GM21737 (cell line): ENCODE measurements around the gene ZNF205.

Experiments used
- ATAC-seq: cut with Tn5 transposase; IDR thresholded peaks from one replicate; pipeline ENCODE4 v1.9.1; 2021; ENCODE audit warnings: mild to moderate bottlenecking, moderate library complexity; ENCODE audit not compliant: unreplicated experiment

Gene ZNF205

DNA sequence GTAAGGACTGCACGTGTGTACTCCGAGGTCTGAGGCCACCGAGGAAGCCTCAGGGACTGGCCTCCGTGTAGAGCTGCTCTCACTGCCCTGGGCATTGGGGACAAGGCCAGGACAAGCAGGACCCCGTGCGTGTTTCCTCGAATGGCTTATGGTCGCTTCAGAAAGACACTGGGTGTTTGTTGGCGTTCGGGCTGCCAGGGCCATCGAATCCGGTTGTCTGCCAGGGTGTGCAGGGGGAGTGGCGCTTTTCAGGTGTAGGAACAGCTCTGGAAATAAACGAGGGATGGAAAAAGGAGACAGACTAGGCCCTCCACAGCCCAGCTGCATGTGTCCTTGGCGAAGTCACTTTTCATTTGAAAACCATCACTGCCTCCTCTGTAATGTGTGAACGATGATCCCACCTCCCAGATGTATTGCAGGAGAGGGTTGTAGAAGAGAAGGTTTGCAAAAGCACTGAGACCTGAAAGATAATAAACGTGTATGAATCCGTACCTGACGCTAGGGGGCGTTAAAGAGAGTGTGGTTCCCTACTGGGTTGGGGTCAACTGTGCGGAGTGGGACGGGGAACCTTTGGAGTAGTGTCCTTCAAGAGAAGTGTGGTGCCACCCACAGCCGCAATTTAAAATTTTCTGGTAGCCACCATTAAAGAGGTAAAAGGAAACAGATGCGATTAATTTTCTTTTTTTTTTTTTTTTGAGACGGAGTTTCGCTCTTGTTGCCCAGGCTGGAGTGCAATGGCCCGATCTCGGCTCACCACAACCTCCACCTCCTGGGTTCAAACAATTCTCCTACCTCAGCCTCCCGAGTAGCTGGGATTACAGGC, 11.2 kb upstream of the ZNF205 start:
- ATAC-seq: no peak

DNA sequence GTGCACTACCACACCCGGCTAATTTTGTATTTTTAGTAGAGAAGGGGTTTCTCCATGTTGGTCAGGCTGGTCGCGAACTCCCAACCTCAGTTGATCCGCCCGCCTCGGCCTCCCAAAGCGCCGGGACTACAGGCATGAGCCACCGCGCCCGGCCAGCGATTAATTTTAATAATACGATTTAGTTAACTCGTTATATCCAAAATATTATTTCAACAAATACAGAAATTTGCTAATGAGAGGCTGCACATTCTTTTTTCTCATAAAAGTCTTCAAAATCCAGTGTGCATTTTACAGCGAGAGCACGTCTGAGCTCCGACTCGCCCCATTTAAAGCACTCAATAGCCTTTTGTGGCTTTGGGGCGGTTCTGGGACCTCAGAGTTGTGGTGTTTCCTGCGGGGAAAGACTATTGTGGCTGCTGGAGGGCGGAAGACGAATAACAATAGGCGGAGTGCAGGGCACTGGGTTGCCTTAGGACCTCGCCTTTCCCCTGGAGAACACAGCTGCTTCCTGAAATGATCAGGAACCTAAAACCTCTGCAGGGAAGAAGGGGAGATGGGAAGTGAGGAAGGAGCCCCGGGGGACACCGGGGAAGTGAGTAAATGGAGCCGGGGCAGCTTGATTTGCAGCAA, 10.4 kb upstream of the ZNF205 start:
- no peak for ATAC-seq

DNA sequence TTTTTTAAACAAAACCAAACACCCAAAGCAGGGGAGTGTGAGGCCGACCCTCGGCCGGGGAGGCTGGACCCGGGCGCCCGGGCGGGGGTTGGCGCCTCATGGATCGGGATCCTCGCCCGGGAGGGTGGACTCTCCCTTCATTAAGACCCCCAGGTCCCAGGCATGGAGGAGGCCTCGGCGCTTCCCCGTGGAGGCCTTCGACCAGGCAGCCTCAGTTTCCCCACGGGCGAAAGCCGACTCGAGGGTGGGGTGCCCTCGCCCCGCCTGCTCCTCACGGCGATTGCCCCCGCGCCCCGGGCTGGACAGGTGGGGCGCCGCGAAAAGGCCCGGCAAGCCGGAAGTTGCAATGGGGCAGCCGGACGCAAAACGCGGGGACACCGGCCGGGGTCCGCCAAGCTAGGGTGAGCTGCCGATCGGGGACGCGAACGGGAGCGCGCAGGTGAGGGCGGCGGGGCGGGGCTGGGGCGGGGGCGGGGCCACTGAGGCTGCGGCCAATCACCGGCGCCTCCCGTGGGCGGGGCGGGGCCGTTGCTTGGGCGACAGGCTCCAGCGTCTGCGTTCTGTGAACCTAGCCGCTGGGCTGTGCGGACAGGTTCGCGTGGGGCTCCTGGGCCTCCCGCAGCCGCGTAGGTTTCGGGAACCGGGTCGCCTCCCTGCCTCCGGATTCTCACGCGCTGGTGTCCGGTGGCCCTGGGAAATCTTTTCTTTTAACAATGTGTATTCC, 6.0 kb upstream of the ZNF205 start:
- peak; percentile 87 for ATAC-seq

DNA sequence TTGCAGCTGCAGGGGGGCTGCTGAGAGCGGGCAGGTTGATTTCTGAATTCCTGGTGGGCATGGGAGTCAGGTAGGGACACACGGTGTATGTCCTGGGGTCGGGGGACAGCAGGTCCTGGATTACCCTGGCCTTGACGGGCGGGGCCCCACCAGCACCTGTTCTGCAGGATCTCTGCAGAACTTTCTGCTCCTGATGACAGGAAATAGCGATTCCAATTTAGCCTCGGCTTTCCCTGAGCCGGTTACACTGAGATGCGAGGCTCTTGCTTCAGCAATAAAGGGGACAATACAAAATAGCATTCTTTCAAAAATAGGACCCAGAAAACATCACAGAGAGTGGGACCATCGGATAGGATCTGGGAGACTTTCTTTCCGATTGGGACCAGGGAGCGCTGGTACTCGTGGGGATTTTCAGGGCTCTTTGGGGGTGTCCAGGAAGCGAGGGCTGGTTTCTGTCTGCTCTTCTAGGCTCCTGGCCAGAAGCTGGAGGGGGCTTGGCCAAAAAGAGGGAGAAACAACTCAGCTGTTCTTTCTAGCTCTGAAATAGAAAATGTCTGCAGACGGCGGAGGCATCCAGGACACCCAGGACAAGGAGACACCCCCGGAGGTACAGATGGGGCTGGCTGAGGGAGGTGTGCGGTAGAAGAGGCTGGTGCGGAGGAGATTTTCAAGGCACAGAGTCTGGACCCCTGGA, 642 bp downstream of the ZNF205 start:
- no peak for ATAC-seq

DNA sequence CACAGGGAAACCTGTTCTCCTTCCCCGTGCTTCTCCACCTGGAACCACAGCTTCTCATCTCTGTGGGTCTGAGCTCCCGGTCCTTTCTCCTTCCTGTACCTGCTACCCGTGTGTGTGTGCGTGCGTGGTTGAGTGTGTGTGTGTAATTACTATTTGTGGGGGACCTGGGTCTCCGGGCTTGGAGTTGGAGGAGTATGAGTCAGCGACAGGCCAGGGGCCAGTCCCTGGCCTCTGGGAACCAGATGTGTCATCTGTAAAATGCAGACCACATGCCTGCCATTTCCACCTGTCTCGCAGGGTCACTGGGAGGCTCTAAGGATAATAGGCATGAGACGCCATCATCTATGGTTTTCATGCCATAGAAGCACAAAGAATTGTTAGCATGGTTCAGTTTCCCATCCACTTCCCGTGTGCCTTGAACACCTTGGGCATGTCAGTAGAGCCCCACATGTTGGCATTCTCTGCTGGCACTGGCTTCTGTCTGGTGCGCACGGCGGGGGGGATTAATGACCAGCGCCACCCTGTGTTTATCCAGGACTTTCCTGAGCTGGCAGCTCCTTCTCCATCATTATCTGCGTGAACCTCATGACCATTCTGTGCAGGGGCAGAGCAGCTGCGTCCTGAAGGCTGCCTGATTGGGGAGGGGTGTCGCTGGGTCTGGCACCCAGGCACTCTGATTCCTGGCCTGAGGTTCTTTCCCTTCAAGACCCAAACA, 1.5 kb downstream of the ZNF205 start:
- no peak for ATAC-seq

DNA sequence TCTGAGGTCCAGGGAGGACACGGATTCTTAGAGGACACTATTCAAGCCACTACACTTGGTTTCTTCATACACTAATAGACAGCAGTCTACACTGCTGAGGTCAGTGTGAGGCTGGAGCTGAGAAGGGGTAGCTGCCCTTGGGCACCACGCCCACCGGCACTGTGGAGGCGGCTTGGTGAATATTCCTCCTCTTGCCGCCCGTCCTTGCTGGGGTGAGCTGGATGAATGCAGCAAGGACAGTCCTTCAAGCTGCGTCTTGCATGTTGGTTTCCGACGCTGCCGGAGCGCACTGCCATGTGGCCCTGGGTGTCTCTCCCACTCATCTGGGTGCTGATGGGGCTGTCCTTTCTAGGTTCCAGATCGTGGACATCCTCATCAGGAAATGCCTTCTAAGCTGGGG, 2.6 kb downstream of the ZNF205 start:
- ATAC-seq: no peak

DNA sequence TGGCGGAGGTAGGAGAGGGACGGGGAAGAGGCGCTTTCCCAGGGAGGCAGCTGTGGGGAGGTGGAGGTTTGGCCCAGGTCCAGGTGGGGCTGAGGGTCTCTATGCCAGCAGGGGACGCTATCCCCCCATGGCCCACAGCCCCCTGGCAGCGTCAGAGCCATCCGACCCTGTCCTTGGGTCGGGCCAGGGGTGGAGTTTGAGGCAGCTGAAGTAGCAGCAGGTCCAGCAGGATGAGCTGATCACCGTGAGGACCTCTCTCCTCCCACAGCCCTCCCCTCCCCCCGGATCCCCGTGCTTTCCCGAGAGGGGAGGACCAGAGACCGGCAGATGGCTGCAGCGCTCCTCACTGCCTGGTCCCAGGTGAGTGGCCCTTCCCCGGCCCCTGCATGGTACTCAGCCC, 3.2 kb downstream of the ZNF205 start:
- no peak for ATAC-seq

DNA sequence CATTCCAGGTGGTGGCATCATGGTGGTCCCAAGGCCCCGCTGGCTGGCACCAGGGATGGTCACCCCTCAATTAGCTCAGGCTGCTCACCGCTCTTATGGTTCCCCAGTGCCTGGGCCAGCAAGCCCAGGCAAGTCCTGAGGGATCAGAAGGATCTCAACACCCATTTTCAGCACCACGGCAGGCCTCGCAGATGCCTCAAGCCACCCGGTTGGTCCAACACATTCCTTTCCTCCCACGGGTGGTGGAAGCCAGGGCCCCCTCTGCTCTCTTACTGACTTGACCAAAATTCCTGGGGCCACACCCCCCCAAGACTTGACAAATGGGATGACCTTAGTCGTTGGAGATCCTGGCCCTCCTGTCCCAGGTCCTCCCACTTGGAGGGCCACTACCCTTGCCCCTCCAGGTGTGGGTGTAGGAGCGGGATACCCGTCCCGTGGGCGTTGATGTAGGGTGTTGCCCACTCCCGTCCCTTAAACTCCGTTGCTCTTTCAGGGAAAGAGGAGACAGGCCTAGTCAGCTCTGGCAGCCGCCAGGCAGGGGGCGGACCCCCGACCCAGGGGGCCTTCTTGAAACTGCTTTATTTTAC, 5.9 kb downstream of the ZNF205 start:
- no peak for ATAC-seq

DNA sequence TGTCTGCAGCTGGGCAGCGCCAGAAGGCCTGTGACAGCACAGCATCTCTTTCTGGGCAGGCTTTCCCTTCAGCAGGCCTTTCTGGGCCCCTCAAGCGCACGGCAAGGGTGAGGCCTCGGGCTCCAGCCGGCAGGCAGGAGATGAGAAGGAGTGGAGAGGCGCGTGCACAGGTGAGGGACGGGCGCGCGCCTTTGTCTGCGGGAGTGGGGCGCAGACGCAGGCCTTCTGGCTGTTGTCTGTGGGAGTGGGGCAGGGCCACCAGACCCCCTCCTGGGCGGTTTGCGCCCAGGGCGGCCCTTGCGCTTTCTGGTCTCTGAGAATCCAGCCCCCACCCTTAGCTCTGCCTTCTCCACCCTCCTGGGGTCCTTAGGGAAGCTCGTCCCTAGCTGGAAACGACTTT, 6.5 kb downstream of the ZNF205 start:
- no peak for ATAC-seq

DNA sequence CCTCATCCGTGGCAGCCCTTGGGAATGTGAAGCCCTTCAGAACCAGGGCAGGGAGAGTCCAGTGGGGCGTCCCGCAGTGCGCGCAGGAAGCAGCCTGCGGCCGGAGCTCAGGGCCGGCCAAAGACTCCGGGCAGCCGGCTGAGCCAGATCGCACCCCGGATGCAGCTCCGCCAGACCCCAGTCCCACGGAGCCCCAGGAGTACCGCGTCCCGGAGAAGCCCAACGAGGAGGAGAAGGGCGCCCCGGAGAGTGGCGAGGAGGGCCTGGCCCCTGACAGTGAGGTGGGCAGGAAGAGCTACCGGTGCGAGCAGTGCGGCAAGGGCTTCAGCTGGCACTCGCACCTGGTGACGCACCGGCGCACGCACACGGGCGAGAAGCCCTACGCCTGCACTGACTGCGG, 6.9 kb downstream of the ZNF205 start:
- ATAC-seq: no peak

DNA sequence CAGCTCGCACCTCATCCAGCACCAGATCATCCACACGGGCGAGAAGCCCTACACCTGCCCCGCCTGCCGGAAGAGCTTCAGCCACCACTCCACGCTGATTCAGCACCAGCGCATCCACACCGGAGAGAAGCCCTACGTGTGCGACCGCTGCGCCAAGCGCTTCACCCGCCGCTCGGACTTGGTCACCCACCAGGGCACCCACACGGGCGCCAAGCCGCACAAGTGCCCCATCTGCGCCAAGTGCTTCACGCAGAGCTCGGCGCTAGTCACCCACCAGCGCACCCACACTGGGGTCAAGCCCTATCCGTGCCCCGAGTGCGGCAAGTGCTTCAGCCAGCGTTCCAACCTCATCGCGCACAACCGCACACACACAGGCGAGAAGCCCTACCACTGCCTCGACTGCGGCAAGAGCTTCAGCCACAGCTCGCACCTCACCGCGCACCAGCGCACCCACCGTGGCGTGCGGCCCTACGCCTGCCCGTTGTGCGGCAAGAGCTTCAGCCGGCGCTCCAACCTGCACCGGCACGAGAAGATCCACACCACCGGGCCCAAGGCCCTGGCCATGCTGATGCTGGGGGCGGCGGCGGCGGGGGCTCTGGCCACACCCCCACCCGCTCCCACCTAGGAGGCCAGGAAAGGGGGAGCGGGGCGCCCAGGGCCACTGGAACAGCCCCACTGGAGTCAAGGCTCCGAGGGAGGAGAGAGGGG, 7.5 kb downstream of the ZNF205 start:
- no peak for ATAC-seq

DNA sequence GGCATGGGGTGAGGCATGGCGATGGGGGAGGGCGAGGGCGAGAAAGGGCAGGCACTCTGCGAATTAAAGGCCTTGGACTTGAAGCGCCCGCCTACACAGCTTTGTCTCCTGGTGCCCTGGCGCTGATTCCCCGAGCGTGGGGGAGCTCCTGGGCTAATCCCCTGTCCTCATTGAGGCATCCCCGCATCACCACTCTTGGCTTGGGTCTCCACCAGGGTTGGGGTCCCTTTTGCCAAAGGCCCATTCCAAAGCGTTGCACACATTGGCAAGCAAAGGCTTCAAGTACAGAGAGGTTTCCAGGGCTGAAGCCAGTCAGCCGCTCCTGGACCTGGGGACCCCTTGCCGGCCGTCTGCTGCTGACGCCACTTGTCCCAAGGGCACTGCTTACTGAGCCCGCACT, 8.0 kb downstream of the ZNF205 start:
- no peak for ATAC-seq

DNA sequence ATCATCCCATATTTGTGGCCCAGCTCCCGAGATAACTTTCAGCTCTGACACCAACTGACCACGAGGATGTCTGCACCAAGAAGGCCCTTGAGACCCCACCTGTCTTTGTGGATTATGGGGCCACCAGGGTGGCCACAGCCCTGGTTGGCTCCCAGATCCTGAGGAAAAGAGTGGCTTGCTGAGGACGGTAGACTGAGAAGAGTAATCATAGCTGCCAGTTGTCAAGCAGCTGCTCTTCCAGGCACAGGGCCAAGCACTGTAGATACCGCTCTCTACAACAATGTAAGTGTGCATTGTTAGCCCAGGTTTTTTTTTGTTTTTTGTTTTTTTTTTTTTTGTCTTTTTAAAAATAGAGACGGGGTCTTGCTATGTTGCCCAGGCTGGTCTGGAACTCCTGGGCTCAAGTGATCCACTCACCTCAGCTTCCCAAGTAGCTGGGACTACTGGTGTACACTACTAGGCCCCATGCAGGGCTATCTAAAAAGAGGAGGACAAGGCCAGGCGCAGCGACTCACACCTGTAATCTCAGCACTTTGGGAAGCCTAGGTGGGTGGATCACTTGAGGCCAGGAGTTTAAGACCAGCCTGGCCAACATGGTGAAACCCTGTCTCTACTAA, 9.6 kb downstream of the ZNF205 start:
- ATAC-seq: no peak

DNA sequence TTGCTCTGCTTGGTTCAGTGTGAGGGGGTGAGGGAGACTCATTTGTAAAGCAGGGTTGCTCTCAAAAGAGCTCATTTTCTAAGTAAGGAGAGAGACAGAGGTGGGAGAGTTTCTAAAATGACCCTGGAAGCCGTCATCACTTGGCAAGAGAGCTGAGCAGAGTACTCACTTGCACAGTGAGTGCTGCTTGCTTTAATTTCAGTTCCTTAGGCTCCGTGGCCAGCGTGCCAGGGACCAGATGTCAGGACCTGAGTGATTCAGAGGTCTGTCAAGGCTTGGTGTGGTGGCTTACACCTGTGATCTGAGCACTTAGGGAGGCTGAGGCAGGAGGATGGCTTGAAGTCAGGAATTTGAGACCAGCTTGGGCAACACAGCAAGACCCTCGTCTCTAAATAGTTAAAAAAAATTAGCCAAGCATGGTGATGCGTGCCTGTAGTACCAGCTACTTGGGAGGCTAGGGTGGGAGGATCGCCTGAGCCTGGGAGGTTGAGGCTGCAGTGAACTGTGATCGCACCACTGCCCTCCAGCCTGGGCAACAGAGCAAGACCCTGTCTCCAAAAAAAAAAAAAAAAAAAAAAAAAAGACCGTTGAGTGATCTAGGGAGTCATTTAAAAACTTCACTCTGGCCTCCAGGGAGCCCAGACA, 10.7 kb downstream of the ZNF205 start:
- ATAC-seq: no peak

DNA sequence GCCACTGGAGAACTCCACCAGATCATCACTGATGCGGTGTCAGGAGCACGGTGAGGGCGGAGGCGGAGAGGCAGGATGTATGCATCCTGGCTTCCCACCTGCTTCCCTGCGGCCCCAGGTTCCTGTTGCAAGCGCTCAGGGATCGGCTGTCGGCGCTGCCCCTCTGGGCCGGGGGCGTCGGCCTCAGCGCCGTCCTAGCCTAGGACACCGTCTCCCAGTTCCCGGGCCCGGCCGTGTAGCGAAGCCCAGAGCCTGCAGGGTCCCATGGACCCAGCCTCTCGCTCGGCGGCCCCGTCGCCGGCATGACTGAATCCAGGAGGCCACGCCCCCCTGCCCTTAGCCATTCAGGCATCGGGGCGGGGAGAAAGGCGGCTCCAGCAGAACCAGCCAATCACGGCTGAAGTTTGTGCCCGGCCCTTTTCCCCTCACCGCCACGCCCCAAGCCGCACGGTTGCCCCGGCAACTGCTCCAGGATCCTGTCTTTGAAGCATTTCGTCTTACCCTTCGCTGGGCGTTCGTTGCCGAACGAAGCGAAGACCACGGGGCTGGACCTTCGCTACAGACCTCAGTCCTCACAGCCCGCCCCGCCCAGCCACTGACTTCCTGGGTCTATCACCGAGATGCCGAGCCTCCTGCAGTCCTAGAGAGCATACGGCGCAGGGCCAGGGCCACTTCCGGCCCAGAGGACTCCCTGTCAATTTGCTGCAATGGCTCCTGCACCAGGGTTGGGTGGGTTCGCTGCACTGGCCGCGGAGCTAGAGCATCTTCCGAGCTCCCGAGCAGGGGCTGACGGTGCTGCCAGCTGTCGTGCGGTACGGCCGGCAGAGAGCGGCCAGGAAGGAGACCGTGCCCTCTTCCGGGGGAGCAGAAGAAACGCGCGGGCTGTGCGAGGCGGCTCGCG, 11.8 kb downstream of the ZNF205 start:
- ATAC-seq: peak; percentile 83

DNA sequence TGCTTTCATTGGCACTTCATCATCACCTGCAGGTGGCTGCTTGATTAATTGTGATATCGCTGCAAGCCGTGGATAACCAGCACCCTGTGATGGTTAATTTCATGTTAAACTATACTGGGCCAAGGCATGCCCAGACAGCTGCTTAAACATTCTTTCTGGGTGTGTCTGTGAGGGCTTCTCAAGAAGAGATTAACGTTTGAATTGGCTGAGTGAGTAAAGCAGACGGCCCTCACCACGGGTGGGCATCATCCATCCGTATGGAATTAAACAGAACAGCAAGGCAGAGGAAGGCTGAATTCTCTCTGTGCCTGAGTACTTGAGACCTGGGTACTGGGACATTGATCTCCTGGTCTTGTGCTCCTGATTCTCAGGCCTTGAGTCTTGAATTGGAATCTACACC, 15.4 kb downstream of the ZNF205 start:
- ATAC-seq: no peak

DNA sequence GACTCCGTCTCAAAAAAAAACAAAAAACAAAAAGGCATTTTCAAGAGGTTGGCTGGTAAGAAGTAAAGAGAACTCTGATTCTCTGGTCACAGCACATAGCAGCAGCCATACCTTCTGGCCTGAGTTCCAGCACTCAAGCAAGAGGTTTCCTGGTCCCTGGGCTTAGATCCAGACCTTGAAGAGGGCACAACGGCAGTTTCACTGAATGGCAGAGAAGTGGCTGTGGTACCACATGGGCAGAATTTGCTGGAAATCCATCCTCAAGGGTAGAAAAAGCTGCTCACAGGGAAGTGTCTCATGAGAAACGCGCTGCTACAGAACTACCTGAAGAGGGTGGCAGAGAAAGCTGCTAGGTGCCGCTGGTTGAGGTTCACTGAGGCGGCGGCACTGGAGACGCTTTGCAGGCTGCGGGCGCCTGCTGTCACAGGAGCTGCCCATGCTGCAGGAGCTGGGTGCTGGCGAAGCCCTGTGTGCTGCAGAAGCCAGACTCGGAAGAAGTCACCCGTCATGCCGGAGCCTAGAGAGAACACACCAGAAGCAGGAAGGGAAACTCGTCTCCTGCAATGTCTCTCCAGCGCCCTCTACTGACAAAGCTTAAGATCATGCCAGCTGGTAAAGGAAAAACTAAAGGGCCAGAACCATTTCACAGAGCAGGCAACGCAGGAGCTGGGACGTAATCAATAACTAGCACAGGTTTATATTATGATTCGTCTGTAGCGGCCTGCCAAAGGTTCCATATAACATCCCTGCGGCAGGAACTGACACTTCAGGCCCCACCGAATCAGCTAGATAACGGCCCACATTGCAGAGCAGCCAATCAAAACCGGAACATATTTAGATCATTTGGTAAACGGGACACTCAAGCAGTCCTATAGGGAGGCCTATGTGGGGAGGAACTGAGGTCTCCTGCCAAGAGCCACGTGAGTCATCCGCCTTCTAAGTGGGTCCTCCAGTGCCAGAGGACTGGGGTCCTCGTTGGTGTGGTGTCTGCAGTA, 17.0 kb downstream of the ZNF205 start:
- no peak for ATAC-seq
